Ramos (cell line): ENCODE measurements around the gene CASP3.
"Not testable (repeated sequence)": the region's sequence is repeated elsewhere in the genome, so short reads cannot be mapped to it uniquely, and the experiment has no call there.

Experiments
- in situ Hi-C: fragments of 300-500 bp; cut with MboI; formaldehyde crosslinking; loops from one replicate; pipeline ENCODE4 v1.14.3; 2022; ENCODE audit warnings: low sequenced_read_pairs; ENCODE audit not compliant: unreplicated experiment

CASP3 gene

DNA sequence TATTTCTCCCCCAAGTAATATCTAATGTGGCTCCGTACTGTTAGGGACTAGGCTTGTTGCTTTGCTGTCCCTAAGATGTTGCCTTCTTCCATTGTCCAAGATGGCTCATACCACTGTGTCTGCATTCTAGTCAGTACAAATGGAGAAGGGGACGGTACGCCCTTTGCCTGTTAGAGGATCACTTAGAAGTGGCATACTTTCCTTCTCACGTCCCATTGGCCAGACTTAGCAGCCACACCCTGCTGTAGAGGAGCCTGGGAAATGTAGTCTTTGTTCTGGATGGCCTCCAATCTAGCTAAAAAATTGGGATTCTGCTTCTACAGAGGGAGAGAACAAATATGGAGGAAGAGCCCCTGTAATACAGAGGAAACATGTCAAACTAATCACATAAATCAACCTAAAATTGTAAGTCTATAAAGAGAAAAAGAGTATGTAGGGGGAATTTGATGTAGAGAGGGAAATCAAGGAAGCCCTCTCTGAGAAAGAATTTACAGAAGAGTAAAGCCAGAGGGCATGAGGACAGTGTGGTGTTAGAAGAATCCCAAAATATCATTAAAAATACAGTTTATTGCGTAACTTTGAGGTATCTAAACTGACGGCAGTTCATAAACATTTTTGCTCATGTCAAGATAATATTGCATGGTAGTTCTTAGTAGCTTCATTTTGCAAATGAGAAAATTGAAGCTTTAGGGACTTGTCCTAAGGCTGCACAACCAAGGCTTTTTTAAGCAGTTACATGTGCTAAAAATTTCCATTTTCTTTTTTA lies 15.4 kb upstream of the CASP3 start:
- in situ Hi-C loops: no loop called here

DNA sequence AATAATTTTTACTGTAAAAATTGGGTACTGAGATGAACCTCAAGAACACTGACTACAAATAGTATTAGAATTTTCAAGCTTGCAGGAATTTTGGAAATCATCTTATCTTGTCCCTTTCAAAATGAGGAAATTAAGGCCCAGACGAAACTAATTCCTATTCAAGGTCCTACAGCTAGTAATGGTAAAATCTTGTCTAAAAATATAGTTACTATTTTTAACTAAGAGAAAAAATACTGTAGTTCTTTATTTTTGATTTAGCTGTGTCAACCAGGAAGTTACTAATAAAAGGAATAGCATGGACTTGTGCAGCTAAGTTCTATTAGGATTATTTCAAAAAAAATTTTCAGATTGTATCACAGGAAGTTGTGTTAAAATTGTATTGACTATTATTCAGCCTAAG lies 13.0 kb upstream of the CASP3 start:
- in situ Hi-C loops: no loop called here

GRCh38 chr4:184660978-184661377 lies 11.7 kb upstream of the CASP3 start:
- in situ Hi-C loops: no loop called here

DNA sequence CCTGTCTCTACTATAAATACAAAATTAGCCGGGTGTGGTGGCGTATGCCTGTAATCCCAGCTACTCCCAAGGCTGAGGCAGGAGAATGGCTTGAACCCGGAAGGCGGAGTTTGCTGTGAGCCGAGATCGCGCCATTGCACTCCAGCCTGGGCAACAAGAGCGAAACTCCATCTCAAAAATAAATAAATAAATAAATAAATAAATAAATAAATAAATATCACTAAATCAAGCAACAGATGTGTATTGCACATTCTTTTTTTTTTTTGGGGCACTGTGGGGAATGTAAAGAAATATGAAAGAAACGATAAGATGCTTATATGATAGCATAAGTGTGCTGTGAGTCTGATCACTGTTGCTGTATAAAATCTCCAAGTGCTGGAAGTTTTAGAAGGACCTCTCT lies 8.6 kb upstream of the CASP3 start:
- in situ Hi-C loops: not testable (repeated sequence)

GRCh38 chr4:184657144-184657543 lies 7.9 kb upstream of the CASP3 start:
- in situ Hi-C loops: no loop called here

DNA sequence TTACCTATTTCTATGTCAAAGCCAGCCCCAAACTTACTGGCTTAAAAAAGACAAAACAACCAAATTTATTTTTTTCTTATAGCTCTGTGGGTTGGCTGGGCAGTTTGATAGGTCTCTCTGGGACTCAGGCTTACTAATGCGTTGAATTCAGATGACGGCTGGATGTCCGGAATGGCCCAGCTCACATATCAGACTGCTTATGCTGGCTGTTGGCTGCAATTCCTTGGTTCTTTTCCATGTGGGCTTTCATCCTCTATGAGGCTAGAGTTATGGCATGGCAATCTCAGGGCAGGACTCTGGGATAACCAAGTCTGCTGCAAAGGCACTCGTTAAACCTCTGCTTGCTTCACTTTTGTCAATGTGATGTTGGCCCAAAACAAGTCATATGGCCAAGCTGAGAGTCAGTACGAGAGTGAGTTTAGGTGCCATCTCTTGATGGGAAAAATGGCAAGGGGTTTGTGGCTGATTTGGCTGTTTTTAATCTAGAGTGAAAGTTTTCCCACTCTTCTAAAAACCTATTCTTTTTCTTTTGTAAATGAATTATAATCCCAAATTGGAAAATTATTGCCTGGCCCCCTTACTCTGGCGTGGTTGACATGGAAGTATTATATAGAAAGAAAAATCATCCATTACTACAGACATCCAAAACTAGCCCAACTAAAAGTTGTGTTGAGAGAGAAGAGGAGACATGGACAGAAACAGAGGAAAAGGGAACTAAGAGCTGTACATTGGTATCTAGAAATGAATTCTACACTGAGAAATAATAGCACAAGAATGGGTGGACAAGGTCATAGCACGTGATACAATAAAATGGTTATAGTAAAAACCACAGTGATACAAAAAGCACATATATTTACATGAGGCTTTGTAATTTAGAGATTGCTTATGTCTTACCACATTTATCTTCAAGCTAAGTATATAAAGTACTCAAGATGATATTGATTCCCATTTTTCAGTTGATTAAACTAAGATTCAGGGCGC lies 6.9 kb upstream of the CASP3 start:
- in situ Hi-C loops: no loop called here

- in situ Hi-C loops: loop anchor here (5.0 kb wide), 1 partner anchor 69 kb away; no protein-coding TSS in a partner anchor
Measured at GRCh38 chr4:184653650-184654049, 4.4 kb upstream of the CASP3 start.

DNA sequence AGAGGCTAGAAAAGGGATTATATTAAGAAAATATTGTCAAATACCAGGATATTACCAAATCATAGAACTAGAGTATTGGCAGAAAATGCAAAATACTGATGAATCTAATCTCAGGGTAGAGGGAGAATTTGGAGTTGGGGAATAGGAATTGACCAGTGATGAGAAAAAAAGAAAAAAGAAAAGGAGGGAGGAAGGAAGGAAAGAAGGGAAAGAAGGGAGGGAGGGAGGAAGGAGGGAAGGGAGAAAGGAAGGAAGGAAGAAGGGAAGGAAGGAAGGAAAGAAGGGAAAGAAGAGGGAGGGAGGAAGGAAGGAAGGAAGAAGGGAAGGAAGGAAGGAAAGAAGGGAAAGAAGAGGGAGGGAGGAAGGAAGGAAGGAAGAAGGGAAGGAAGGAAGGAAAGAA lies 3.4 kb upstream of the CASP3 start:
- in situ Hi-C loops: loop anchor here (5.0 kb wide), 1 partner anchor 70 kb away; no protein-coding TSS in a partner anchor

- in situ Hi-C loops: loop anchor here (5.0 kb wide), 1 partner anchor 70 kb away; no protein-coding TSS in a partner anchor
Measured at GRCh38 chr4:184651899-184652298, 2.7 kb upstream of the CASP3 start.

DNA sequence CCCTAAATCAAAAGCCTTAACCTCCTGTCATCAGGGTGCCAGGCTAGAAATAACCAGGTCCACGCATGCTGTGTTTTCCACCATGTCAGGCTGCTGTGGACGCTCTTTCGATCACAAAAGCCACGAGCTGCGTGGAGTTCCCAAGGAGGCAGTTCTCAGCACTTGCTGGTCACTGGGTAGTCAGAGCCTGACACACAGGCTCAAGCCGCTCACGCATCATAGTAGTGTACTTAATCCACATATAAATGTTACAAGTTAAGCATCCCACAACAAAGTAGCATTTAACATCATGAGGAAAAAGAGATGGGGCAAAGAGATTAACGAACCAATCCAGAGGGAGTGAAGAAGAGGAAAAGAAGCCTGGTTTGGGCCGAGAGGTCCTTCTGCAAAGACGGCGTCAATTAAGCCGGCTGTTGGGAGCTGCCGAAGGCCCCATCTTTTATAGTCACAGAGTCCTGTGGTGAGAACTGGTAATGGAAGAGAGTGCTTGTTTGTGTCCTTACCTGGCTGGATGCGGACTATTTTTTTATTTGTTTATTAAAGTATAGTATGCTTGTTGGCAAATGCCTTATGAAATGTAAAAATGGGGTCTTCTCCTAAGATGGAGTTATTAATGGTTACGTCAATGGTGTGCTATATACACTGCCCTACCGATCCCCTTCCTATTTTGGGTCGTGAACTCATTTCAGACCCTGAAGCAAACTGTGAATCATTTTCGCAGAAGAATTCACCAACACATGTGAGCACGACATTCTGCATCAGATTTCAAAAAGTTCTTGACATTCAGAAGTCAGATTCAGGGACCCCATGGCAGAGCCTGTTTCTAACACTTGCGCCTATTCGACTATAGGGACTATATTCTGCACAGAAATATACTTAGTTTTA lies 966 bp upstream of the CASP3 start:
- in situ Hi-C loops: loop anchor here (5.0 kb wide), 1 partner anchor 72 kb away; no protein-coding TSS in a partner anchor

GRCh38 chr4:184648313-184649025 lies 778 bp downstream of the CASP3 start:
- in situ Hi-C loops: no loop called here

- in situ Hi-C loops: no loop called here
Measured at GRCh38 chr4:184648054-184648312, 1.3 kb downstream of the CASP3 start.

DNA sequence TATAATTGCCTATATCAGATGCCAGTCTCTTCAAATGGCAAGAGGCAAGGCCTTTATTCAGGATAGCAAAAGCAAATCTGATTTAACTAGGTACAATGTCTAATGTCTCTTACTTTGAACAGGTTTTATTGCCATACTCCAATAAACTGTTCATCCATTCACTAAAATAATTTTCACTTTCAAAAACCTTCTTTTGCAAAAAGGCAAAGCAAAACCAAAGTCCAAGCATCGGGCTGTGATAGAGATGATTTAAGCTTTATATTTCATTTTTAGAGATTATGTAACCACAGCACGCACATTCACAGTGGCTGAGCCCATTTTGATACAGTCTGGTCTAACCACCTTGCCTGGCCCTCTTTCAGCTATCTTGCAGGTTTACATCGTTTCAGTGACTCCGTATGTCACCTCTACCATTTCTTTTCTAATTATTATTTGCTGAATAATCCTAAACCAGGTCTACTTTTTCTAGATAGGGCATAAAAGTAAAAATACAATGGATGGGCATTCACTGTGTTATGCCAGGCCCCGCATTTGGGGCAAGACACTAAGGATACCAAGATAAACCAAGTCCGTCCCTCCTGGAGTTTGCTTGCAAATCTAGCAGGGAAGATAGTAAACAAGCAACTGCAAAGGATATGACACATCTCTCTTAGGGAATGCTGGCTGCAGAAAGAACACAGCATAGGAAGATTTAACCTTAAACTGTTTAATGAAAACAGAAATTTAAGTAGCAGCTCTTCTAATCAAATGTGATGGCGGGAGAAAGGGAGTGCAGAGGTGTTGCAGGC lies 1.8 kb downstream of the CASP3 start:
- in situ Hi-C loops: no loop called here

- in situ Hi-C loops: no loop called here
Measured at GRCh38 chr4:184645904-184646610, 3.2 kb downstream of the CASP3 start.

DNA sequence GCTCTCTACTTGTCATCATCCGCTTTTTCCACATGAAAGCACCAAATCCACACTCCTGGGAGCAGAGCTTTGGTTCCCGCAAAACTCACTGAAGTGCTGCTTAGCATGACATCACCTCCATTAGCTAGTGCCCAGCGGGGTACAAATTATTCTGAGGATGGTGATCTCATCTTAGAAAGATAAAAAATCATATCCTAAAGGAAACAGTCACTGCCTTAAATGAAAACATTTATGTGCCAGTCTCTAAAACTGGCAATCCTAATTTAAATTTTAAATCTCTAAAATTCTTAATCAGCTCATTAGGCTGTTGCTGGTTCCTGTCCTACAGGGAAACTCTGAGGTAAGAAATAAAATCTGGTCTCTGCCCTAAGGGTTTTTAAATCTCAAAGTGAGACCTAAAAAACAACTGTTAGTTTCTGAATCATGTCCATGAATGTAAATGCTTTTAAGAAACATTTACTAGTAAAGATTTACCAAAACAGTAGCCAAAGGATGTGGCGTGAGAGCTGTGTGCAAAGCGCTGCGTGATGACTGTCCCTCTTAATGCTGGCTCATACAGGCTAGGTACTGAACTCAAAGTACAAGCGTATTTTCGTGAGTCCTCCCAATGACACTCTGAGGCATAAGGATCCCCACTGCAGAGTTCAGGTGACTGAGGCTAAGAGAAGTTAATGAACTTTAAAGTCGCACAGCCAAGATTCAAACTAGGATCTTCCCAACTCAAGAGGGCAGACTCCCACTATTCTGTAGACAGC lies 4.5 kb downstream of the CASP3 start:
- in situ Hi-C loops: no loop called here

DNA sequence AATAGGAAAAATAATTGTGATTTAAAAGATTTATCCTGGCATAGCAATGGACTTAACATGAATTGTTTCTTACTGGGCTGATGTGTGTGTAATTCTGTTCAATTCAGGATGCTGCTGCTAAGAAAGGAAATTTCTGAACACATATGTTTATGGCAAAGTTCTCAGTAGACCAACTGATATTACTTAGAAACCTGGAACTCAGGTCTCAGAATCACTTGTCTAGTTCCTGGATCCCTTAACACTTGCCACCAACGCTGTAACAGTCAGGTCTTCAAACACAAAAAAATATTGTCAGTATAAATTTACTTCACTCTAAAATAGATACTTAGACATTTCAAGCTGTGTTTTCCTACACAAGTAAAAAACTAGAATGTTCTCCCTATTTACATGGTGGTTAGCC lies 5.5 kb downstream of the CASP3 start:
- in situ Hi-C loops: no loop called here

- in situ Hi-C loops: no loop called here
Measured at GRCh38 chr4:184641451-184641850, 7.8 kb downstream of the CASP3 start.

GRCh38 chr4:184641022-184641421 lies 8.2 kb downstream of the CASP3 start:
- in situ Hi-C loops: no loop called here
